Endometrial microvascular endothelial cells (primary cell): Measurements from ENCODE around the gene UAP1. TPM values are rescaled to one million over a fixed set of nuclear protein-coding genes. Genes with fewer than 3 reads are reported as not detected.
"Not testable (repeated sequence)": the region's sequence is repeated elsewhere in the genome, so short reads cannot be mapped to it uniquely, and the experiment has no call there.

Source experiments
- in situ Hi-C: cut with HindIII; loops from 2 replicates; pipeline ENCODE4 v1.10.0; 2017; ENCODE audit warnings: low sequenced_read_pairs, low pct_unique_long_range_greater_than_20kb; ENCODE audit errors: inconsistent ontology term
- total RNA-seq: library from RNA; depleted of rRNA; stranded (reverse); fragments of >200 nt; gene quantifications from one replicate; pipeline ENCODE4 v1.2.3, GENCODE V29; 2015; ENCODE audit errors: inconsistent ontology term

UAP1 gene
- total RNA-seq, 1 donor from 2014 or later: 183 TPM

DNA sequence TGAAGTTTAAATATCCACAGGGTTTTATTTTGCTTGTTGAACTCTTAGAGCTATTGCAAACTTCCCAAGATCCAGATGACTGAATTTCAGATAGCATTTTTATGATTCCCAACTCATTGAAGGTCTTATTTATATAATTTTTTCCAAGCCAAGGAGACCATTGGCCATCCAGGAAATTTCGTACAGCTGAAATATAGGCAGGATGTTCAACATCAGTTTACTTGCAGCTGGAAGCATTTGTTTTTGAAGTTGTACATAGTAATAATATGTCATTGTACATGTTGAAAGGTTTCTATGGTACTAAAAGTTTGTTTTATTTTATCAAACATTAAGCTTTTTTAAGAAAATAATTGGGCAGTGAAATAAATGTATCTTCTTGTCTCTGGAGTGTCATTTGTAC lies 37.9 kb downstream of the UAP1 start:
- in situ Hi-C loops: no loop called here

DNA sequence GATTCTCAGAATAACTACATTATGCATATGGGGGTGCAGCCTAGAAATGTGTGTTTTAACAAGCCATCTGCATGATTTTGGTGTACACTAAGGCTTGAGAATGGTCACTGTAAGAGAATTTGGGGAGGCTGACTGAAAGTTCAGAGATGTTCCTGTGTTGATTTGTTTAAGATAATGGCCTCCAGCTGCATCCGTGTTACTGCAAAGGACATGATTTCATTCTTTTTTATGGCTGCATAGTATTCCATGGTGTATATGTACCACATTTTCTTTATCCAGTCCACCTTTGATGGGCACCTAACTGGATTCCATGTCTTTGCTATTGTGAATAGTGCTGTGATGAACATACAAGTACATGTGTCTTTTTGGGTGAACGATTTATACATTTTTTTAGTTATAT lies 41.6 kb downstream of the UAP1 start:
- in situ Hi-C loops: not testable (repeated sequence)

DNA sequence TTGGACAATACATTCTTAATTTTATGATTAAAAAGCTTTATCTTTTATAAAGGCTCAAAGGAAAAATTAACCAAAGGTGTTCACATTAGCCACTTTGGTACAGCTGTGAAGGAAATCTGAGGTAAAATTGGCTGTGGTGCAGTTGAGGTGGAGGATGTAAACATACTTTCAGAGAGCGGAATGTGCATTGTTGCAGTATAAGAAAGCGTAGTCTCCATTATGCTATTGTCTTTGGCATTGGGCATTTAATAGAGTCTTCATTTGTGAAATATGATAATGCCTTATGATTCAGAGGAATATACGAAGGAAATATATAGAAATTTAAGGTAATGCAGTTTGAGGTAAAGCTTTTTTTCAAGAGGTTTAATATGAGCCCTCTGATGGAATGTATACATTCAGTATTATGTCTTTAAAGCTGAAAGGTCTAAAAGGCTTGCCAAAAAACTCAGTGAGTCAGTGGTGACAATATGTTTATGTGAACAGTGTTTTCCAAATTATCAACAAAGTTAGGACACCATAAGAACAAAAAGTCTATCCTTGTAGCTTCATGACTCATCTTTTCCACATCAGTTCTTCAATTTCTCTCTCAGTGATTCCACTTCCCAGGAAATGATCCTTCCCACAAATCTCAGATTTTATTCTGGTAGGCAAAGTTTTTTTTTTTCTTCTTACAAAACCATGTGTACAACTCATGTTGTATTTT lies 43.9 kb downstream of the UAP1 start:
- in situ Hi-C loops: no loop called here

DNA sequence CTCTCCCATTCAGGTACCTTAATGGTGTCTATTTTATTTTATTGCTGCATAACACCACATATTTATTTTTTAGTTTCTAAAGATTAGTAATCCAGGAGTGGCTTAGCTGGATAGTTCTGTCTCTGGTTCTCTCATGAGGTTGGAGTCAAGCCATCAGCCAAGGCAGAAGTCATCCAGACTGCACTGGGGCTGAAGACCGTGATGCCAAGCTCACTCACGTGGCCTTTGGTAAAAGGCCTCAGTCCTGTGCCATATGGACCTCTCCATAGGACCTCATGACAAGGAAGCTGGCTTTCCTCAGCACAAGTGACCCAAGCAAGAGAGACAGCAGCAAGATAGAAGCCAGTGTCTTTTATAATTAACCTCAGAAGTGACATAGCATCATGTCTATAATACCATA lies 47.8 kb downstream of the UAP1 start:
- in situ Hi-C loops: no loop called here

DNA sequence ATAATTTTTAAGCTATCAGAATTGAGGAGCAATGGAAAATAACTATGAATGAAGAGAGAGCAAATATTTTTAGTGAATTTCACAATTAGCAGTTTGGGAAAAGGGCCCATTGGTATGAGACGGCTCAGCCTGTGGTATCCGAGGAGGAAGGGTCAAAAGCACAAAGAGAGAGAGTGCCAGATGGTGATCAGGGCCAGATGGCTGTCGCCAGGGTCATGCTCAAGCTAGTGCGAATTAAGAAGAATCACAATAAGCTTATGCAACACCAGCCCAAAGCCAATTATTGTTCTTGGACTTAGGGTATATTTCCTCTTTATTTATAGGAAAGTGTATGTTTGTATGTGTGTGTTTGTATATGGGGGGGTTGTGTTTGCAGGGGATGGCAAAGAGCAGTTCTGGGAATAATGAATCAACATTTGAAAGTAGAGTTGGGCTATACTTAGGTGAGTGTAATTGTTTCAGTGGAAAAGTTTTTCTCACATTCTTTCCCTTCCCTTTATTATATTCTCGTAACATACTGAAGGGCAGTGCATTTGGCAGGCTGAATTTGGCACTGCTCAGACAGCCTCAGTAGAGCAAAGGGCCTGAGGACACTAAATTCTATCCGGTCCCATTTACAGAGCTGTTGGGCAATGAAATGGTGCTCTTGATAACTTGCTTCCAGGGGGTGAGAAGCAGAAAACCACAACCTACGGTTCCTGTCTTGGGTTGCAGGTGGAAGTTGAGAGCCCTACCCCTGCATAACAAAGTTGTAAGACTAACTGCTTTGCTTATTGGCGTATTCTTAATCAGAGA lies 51.3 kb downstream of the UAP1 start:
- in situ Hi-C loops: no loop called here

DNA sequence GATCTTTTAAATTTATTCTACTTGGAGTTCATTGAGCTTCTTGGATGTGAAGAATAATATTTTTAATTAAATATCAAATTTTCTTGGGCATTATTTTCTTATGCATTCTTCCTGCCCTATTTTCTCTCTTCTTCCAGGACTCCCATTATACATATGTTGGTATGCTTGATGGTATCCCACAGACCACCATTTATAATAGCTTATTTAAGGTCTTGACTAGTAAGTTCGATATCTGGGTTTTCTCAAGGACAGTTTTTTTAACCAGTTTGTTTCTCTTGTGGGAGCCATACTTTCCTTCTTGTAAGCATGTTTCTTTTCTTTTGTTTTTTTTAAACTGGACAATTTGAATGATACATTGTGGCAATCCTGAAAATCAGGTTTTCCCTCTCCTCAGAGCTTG lies 55.3 kb downstream of the UAP1 start:
- in situ Hi-C loops: no loop called here

DNA sequence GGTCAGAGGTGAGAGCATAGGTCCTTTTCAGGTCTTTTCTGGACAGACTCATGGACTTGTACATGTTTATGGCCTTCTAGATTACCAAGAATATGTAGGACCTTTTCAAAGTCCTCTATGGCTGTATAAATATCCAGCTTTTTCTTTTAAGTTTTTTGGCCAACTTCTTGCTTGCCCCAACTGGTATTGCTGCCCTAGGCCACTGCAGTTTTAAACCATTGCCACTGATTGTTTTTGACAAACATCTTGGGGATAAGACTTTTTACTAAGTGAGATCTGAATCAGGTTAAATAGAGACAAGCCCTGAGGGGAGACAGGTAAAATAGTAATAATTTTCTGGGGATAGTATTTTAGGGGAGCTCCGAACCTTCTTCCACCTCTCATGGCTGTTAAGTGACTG lies 56.0 kb downstream of the UAP1 start:
- in situ Hi-C loops: no loop called here

DNA sequence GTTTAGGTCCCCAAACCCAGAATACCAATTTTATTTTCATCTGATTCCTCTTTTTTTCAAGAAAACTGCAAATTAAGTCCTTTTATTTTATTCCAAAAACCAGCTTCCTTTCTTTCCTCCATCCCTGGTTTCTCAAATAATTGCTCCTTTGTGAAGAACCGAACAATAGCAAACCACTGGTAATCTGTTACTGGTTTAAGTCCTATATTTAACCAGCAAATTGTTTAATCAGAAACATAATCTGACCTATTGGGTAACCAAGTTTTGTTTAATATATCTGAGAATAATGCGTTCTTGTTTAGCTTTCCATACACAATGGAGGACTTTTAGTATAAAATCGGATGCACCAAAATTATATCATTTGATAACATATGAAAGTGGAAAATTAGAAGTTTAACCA lies 57.6 kb downstream of the UAP1 start:
- in situ Hi-C loops: no loop called here

DNA sequence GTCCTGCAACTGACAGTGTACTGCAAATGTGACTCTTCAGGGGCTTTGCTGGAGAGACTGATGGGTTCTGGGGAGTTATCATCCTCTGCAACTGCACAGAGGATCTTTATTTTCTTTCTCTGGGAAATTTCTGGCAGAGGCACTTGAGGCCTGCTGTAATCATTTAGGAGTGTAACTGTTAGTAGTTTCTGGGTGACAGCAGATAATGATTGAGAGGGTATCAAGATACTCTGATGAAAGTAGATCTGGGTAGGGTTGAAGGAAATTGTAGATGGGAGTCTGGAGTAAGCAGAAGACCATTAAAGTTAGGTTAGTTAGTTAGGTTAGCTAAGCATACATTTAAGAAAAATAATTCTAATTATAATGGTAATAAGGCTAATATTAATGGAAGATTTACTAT lies 59.7 kb downstream of the UAP1 start:
- in situ Hi-C loops: no loop called here

DNA sequence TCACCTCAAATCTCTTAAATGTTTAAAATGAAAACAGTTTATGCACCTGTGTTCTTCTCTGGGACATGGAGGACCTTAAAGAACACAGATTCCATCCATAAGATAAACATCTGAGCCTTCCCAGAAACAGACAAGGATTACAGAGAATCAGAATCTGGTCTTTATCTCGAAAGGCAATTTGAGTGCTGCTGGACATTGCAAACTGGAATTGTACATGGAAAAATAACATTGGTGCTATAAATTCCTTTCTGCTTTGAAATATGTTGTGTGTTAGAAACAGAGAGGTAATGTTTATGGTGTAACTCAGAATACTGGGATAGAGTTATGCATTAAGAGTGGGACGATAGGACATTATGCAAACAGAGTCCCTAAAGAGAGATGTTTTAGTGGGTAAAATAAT lies 64.2 kb downstream of the UAP1 start:
- in situ Hi-C loops: no loop called here

DNA sequence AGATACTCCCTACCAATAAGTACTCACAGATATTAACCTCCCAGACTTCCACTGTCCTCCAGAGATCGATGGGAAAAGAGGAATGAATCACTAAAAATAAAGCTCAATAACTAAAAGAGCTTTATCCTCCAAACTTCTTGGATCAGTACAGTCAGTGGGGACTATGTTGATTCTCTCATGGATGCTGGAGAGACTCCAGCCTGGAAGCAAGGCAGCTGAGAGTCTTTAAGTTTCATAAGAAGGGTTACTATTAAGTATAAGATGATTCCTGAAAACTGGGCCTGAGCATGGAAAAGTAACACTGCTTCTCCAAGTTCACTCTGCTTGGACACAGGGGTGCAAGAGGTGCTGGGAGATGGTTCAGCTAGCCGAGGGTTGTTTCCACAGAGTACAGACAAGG lies 64.6 kb downstream of the UAP1 start:
- in situ Hi-C loops: no loop called here

DNA sequence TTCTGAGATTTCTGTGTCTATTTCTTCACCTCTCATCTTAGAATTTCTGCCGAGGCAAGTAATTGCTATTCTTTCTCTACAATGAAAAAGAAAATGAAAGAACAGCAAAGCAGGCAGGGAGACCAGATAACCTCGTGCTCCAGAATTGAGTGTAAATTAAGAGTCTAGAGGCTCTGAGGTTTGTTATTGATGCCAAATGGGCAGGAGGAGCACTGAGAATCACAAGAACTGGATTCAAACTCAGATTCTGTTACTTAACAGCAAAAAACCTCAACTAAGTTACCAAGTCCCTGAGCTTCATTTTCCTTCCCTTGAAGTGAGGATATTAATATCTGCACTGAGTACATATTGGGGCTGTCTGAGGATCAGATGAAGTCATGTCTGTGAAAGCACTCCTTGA lies 65.2 kb downstream of the UAP1 start:
- in situ Hi-C loops: no loop called here

DNA sequence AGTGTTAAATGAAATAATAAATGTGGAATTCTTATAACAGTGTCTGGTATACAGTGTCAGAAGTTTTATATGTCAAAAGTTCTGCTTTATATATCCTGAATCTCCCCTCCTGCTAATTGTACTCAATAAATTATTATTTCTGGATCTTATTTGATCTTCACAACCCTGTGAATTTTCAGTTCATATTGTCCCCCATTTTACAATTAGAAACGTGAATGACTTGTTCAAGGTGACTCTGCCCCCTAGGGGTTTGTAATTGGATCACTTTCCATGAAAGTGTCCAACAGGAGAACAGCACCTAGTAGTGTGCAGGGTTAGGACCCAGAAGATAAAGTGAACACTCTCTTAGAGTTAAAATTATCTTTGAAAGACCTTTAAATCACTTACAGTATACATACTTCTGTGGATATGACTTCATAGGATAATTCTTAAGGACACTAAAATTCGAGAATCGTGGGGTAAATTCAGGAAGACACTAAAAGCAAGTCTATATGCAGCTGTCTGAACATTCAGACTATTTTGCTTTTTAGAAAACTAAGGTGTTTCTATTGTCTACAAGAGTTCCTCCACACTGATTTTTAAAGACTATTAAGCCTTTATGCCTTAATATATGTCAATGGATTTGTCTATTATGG lies 66.3 kb downstream of the UAP1 start:
- in situ Hi-C loops: no loop called here

DNA sequence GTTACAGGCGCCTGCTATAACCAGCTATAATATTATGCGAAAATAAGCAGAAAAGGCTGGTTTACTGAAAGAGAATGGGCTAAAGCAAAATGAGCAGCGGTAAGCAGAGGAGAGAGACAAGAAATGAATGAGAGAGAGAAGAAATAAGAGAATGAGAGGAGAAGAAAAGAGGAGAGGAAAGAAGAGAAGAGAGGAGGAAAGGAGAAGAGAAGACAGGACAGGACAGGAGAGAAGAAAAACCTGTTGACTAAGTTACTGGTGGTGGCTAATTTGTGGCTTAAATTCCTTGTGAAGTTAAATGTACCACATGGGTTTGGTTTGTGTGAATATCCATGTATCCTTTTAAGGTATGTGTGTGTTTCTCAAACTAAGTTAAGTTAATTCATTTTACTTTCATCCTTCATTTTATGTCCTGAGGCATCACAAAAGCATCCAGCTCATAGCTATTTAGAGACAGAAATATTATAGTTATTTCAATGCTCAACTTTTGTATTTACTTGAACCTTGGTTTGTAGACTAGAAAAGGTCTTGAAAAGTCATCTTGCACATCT lies 67.6 kb downstream of the UAP1 start:
- in situ Hi-C loops: no loop called here

DNA sequence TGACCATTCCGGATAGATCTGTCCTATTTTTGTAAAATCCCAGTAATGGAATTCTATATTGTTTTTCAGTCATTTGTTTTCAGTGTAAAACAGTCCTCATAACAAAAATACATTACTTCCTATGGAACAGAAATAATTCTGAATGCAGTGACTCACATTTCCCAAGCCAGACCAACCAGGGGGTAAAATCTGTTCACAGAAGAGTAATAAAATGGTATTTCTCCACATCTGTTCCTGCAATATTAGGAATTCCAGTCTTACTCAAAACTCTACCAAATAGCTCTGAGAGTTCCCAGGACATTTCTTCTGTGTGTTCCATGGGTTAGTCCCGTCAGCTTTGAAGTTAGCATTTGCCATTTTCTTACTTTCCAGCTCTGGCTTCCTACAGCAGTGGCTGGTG lies 68.1 kb downstream of the UAP1 start:
- in situ Hi-C loops: no loop called here

DNA sequence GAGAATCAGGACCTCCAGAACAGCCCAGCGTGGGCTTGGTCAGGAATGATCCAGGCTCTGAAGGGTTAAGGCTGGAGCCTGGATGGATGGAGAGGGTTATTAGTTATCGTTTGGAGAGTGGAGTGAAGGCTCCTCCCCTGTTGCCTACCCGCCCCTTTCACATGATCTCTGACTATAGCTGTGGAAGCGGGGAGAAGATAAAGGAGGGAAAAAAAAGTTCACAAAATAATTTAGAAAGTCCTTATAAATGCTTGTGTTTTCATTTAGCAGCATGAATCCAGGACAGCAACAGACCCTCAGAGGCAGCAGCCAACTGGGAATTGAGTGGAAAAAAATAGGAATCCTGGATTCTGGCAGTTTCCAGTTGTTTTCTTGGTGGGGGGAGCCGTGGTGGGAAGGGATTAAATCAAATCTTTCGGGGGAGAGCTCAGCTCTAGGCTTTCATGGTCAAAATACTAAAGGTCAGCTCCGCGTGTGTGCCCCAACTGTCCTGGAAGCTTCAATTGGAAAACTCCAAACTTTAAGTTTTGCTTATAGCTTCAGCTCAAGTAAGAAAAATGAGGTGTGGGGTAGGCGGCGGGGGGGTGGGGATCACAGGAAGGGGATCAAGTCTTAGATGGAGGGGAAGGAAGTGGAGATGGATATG lies 70.1 kb downstream of the UAP1 start:
- in situ Hi-C loops: no loop called here

DNA sequence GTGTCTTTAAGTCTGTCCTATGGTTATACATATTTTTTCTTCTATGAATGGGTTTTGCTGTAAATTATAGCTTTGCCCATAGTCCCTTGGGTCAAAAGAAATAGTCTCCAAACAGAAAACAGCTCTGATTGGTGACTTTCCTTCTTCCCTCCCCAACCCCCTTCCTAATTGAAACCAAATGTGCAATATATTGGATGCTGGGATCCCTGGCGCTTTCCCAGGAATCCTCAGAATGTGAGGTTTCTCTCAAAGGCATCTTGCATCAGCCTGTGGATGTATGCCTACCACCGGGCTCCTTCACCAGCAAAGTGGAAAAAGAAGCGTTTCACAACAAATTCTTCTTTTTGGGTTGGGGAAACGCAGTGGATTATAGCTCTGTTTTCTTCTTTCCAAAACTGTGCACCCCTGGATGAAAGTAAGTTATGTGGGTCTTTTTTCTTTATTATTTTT lies 70.7 kb downstream of the UAP1 start, which contains the start of gene DDR2:
DDR2 (plus strand) TSS at position 248 of the 450 bp plus-strand sequence. CDS start 86,600 bp downstream, outside the sequence.
- in situ Hi-C loops: no loop called here

DNA sequence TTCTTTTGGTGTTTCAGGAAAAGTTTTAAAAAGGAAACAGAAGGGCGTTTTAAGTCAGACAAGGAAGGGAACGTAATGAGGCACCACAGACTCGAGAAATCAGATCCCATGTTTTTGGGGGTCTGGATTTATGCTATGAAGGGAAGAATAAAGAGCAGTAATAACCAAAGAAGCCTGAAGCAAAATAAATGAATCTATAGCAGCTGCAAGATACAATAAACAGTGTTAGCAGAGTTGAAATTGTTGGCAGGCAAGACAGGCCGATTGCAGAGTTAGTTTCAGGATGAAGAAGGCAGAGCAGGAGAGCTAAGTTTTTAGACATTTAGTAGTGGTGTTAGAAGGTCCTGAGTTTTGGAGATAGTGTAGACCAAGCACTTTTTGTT lies 71.2 kb downstream of the UAP1 start:
- in situ Hi-C loops: no loop called here

DNA sequence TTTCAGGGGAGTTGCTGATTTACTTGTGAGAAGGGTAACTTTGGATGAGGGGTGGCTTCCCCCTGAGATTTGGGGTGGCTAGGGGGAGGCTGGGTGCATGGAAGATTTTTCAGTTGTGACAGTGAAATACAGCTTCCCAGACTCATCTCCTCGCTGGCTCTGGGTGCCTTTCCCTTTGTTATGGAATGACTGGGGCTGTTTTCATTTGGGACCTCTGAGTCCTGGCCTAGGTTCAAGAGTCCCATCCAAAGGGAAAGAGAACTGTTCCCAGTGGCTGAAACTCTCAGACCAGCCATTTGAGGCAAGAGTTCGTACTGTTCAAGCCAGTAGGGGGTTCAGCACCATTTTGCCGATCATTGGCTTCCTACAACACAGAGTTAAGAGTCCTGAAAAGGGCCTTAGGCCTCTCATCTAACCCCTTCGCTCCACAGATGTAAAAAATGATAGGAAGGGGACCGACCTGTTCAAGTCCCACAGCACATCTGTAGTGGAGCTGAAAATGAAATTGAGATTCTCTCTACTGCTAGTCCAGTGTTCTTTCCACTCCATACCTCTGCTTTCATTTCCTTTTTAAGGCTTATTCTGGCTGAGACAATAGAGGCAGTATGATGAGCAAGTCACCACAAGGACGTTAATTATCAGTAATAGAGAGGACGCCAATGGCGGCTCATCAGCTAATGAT lies 71.7 kb downstream of the UAP1 start:
- in situ Hi-C loops: no loop called here
